Skeletal muscle satellite cell (primary cell): ENCODE measurements around the gene CACNA1D.

Experiments used
- H3K27me3 ChIP-seq: 2 replicates; pipeline ENCODE4 v1.7.0; 2013; ENCODE audit warnings: low read length; ENCODE audit not compliant: control insufficient read depth, insufficient read depth
- H3K36me3 ChIP-seq: 2 replicates; pipeline ENCODE4 v1.7.0; 2013; ENCODE audit warnings: mild to moderate bottlenecking, control low read depth, low read length; ENCODE audit not compliant: insufficient read depth
- H3K4me1 ChIP-seq: 2 replicates; pipeline ENCODE4 v1.7.0; 2013; ENCODE audit warnings: low read length; ENCODE audit not compliant: control insufficient read depth, insufficient read depth
- H3K4me2 ChIP-seq: 2 replicates; pipeline ENCODE4 v1.7.0; 2013; ENCODE audit warnings: mild to moderate bottlenecking, low read length
- H3K4me3 ChIP-seq: 2 replicates; pipeline ENCODE4 v1.7.0; 2013; ENCODE audit warnings: low read length
- H3K9ac ChIP-seq: 2 replicates; pipeline ENCODE4 v1.7.0; 2013; ENCODE audit warnings: mild to moderate bottlenecking, low read depth, low read length, moderate library complexity
- H3K9me3 ChIP-seq: replicated peaks from 2 replicates; pipeline ENCODE4 v1.7.0; 2013; ENCODE audit warnings: mild to moderate bottlenecking, control low read depth, low read length

Gene CACNA1D

DNA sequence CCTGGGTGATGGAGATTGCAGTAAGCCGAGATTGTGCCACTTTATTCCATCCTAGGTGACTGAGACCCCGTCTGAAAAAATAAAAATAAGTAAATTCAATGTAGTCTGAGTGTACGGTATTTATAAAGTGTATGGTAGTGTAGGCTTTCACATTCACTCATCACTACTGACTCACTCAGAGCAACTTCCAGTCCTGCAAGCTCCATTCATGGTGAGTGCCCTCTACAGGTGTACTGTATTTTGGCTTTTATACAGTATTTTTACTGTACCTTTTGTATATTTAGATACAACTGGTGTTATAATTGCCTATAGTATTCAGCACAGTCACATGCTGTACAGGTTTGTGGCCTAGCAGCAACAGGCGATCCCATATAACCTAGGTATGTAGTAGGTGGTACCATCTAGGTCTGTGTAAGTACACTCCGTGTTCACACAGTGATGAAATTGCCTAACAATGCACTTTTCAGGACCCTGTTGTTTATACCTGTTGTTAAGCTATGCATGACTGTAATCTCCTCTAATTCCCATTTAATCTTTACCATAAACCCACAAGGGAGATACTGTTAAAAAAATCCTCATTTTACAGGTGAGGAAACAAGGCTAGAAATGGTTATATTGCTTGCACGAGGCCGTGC is 19.3 kb downstream of the CACNA1D start:
- no peaks in the 10 kb centered on the region for H3K9me3 ChIP-seq
- H3K4me2 ChIP-seq = no peak overlapping the region
- H3K36me3 ChIP-seq = no peaks in the 10 kb centered on the region
- H3K9ac ChIP-seq = no peak overlapping the region
- H3K27me3 ChIP-seq = peaks cover 44% of the 10 kb centered on the region
- no peaks in the 10 kb centered on the region for H3K4me1 ChIP-seq
- no peak overlapping the region for H3K4me3 ChIP-seq

DNA sequence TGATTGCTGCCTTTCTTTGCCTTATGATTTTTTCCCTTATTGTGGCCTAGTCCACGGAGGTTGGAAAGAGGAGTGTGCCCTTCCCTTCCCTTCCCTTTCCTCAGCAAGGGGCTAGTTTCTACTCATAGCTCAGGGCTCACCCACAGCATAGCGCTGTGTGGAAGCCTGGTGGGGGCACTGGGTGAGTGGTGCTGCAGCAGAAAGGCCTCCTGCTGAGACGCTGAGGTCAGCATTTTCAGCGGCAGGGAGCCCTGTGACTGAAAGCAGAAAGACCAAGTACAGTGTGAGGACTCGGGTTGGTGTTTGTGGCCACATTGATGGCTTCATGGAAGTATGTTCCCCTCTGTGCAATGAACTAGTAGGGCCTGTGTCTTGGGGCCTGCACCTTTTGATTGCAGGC is 21.9 kb downstream of the CACNA1D start:
- H3K36me3 ChIP-seq = no peaks in the 10 kb centered on the region

DNA sequence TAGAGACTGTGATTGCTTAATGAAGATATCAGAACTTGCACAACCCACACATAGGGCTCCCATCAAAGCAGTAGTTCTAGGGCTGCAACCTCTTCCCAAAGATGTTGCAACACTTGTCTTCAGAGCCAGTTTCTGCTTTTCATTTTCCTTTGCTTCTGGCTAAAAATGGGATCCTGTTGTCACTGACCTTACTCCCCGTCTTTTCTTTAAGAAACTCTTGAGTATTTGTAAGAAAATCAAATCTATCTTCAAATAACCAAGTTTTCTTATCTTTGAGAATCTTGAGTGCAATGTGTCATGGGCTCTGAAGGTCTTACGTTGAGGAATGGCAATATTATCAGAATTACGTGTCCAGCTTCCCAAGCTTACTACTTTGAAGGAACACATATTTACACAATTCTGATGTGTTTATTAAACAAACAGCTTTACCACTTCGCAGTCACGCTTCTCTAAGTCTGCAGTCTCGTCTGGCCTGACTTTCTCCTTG is 24.1 kb downstream of the CACNA1D start:
- H3K4me3 ChIP-seq = no peak overlapping the region
- no peak overlapping the region for H3K9ac ChIP-seq
- H3K4me1 ChIP-seq = no peaks in the 10 kb centered on the region
- H3K9me3 ChIP-seq = no peaks in the 10 kb centered on the region
- H3K4me2 ChIP-seq = no peak overlapping the region
- H3K27me3 ChIP-seq = peaks cover 16% of the 10 kb centered on the region
- H3K36me3 ChIP-seq = no peaks in the 10 kb centered on the region

More for the DNA sequence above, 21.9 kb downstream of the CACNA1D start:
- Histone ChIP-seq H3K9me3 (no peaks in the 10 kb centered on the region), H3K27me3 (peaks cover 27% of the 10 kb centered on the region), H3K4me3 (no peak overlapping the region), H3K9ac (no peak overlapping the region), H3K4me2 (no peak overlapping the region), H3K4me1 (no peaks in the 10 kb centered on the region)

DNA sequence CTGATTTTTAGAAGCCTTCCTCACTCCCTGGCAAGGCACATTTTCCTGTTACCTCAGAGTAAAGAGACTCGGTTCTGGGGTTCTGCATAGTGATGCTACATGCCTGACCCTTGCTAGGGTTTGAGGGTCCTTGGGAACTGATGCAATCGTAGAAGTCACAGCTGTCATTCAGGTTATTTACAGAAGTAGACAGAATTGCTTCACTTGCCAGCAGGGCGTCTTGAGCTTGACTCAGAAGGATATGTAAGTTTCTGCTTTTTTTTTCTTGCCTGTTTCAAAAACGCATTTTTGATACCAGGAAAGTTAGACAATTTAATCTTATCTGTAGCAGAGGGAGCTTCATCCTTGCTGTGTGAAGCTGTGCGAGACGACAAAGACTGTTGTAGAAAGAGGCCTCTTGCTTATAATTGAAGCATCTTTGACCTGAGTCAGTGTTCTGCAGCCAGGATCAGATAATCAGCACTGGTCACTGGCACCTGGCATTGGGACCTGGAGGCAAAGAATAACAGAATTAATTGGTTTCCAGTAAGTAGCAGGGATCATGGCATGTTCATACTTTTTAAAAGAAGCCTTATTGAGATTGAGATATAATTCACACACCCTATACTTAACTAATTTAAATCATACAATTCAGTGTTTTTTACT is 24.8 kb downstream of the CACNA1D start:
- Histone ChIP-seq H3K27me3 (peaks cover 16% of the 10 kb centered on the region), H3K9ac (no peak overlapping the region), H3K36me3 (no peaks in the 10 kb centered on the region), H3K9me3 (no peaks in the 10 kb centered on the region), H3K4me1 (no peaks in the 10 kb centered on the region), H3K4me2 (no peak overlapping the region), H3K4me3 (no peak overlapping the region)

DNA sequence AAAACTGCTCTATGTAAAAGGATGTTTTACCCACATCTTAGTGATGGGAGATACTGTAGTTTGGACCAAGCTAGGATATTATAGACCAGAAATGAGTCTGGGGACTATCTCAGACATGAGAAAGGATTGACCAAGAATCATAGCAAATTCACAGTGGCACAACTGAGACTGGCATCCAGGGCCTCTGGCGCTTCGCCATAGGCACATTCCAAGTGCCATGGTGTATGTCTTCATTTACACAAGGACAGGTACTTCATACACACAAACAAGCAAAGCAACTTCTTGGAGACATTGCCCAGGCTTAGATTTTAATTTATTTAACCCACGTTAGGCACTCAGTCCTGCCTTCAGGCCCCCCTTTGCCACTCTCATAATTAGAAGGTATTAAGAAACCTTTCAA is 28.9 kb downstream of the CACNA1D start:
- no peaks in the 10 kb centered on the region for H3K4me1 ChIP-seq
- no peak overlapping the region for H3K4me3 ChIP-seq
- H3K36me3 ChIP-seq = no peaks in the 10 kb centered on the region
- no peaks in the 10 kb centered on the region for H3K9me3 ChIP-seq
- H3K4me2 ChIP-seq = no peak overlapping the region
- no peak overlapping the region for H3K9ac ChIP-seq
- H3K27me3 ChIP-seq = peaks cover 10% of the 10 kb centered on the region

DNA sequence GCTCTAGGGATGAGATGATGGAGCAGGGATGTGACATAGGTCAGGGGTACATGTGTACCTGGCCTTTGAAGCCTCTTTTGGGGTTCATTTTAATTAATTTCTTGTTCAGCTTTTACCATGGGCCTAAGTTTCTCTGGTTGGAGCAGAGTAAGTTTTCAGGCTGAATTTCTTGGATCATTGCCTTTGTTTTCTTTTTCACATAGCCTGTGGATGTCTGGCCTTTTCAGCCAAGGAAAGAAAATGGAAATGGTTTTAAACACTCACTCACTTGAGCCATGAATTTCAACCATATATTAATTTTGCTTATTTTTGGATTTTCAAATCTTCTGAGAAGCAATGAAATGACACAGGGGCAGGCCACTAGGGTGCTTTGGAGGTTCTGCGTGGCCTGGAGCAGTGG is 30.2 kb downstream of the CACNA1D start:
- Histone ChIP-seq H3K4me2 (no peak overlapping the region), H3K36me3 (no peaks in the 10 kb centered on the region), H3K9ac (no peak overlapping the region), H3K4me3 (no peak overlapping the region), H3K27me3 (no peaks in the 10 kb centered on the region), H3K9me3 (no peaks in the 10 kb centered on the region), H3K4me1 (no peaks in the 10 kb centered on the region)

DNA sequence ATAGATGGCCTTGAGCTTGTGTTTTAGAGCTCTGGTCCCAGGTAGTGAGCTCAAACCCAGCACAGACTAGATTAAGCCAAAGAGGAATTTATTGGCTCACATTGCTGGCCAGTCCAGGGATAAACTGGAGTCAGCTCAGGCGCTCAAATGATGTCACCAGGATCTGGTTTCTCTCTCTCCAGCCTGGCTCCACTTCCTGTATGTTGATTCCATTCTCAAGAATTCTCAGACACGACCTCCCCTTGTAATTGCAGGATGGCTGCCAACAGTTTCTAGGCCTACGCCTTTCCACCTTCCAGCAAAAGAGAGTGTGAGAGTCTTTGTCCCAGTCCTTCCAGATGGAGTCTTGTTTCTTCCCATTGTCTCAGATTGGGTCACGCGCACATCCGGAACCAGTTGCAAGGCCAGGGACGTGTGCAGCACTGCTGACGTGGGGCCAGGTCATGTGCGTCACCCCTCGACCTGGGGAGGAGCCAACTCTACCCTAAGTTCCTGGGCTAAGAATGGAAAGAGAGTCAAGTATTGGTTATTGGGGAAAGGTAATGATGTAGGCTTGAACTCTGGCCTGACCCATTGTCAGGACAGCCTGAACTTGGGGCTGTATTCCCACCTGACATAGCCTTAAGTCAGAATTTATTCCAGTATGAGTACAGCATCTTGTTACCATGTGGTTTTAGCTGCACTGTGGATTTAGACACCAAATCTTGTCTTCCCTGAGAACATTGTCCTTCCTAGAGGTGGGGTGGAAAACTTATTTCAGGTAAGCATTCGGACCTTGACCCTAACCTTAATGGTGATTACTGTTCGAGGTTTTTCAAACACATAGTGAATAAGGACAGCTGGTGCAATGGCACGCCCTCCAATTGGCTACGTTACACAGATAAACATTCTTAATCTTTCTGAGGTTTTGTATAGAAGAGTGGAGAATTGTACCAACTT is 31.6 kb downstream of the CACNA1D start:
- no peak overlapping the region for H3K9ac ChIP-seq
- H3K4me3 ChIP-seq = no peak overlapping the region
- no peaks in the 10 kb centered on the region for H3K36me3 ChIP-seq
- no peak overlapping the region for H3K4me2 ChIP-seq
- no peaks in the 10 kb centered on the region for H3K9me3 ChIP-seq
- no peaks in the 10 kb centered on the region for H3K27me3 ChIP-seq
- no peaks in the 10 kb centered on the region for H3K4me1 ChIP-seq

DNA sequence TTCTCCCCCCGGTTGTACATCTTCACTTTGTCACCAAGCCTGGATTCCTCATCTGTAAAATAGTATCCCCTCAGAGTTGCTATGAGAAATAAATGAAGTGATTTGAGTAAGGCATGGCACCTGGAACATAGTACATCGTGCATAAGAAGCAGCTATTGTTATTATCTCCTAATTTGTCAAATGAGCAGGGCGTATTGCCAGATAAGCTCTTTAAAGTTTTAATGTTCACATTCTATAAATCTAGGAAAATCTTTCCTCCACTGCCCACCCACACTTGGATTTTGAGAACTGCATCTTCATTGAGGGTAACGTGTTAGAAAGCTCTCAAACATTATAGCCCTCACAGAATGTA is 32.3 kb downstream of the CACNA1D start:
- H3K4me3 ChIP-seq = no peak overlapping the region
- H3K27me3 ChIP-seq = no peaks in the 10 kb centered on the region
- no peak overlapping the region for H3K9ac ChIP-seq
- no peaks in the 10 kb centered on the region for H3K9me3 ChIP-seq
- no peaks in the 10 kb centered on the region for H3K36me3 ChIP-seq
- no peaks in the 10 kb centered on the region for H3K4me1 ChIP-seq
- no peak overlapping the region for H3K4me2 ChIP-seq

DNA sequence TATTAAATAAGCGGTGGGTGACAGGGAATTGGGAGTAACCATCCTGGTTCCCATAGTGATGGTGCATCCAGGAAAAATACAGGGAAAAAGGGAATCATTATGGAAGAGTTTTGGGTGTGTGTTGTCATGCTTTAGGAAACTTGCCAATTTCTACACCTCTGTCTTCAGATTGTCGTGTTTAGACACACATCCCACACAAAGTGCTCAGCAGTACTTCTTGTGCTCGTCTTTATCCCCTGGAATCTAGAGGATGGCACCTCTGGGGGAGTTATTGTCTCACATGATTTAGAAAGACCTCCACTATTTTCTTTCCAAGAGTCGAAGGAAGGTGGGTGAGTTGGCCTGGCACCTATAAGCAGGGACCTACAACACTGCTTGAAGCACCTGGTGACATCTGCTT is 35.8 kb downstream of the CACNA1D start:
- Histone ChIP-seq H3K9ac (no peak overlapping the region), H3K36me3 (no peaks in the 10 kb centered on the region), H3K9me3 (no peaks in the 10 kb centered on the region), H3K4me2 (no peak overlapping the region), H3K4me3 (no peak overlapping the region), H3K27me3 (peaks cover 5% of the 10 kb centered on the region), H3K4me1 (no peaks in the 10 kb centered on the region)

DNA sequence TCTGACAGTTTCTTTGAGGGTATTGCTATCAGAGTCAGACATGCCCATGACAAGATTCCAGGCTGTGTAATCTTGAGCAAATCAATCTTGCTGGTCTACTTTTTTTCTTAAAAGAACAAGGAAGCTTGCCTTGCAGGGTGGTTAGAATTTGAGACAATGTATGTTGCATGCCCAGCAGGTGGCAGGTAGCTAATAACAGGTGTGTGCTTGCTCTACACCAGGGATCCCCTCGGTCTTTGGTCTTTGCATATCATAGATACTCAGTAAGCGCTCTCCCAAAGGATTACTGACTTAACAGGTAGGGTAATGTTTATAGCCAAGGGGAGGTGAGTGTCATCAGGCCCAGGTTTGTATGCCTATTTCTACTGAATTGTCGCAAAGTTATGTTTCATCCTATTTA is 37.3 kb downstream of the CACNA1D start:
- Histone ChIP-seq H3K9ac (no peak overlapping the region), H3K36me3 (no peaks in the 10 kb centered on the region), H3K4me3 (no peak overlapping the region), H3K9me3 (no peaks in the 10 kb centered on the region), H3K4me2 (no peak overlapping the region), H3K4me1 (no peaks in the 10 kb centered on the region), H3K27me3 (peaks cover 8% of the 10 kb centered on the region)

DNA sequence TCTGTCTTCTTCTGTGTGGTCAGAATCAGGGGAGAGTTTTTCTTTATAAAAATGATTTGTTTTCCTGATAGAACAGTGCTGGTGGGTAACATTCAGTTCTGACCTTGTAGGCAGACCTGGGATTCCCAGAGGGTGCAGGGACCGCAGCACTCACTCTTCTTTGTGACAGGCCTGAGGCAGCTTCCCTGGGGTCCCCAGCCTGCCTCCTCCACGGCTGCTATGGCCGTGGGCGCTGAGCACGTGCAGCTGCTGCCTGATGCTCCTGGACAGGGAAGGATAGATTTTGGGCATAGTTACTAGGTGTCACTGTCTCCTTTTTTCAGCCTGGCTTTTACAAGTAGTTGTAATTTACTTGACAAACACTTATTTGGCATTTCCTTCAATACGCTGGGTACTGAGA is 39.1 kb downstream of the CACNA1D start:
- Histone ChIP-seq H3K4me1 (no peaks in the 10 kb centered on the region), H3K36me3 (no peaks in the 10 kb centered on the region), H3K9me3 (no peaks in the 10 kb centered on the region), H3K9ac (no peak overlapping the region), H3K4me2 (no peak overlapping the region), H3K27me3 (peaks cover 8% of the 10 kb centered on the region), H3K4me3 (no peak overlapping the region)
